HCT116 (cell line): ENCODE results near the gene KLF4.

ENCODE experiments used
- ATF3 ChIP-seq: IDR thresholded peaks from 2 replicates; pipeline ENCODE4 v1.6.1; 2012
- CTCF ChIP-seq, 3 experiments: fragments of 200-600 bp in 1 of 3; sonication (generic) in 1 of 3; IDR thresholded peaks in 2 of 3; conservative IDR thresholded peaks in 1 of 3; 2 replicates each; pipeline ENCODE4 v1.5.1; 2012 to 2017; ENCODE audit warnings: low read depth in 2 of 3, low read length in 2 of 3, antibody characterized with exemption in 1 of 3, borderline replicate concordance in 1 of 3, control low read depth in 1 of 3, mild to moderate bottlenecking in 1 of 3, mixed read lengths in 1 of 3, mixed run types in 1 of 3, moderate library complexity in 1 of 3; ENCODE audit not compliant: insufficient read depth in 1 of 3

DNA sequence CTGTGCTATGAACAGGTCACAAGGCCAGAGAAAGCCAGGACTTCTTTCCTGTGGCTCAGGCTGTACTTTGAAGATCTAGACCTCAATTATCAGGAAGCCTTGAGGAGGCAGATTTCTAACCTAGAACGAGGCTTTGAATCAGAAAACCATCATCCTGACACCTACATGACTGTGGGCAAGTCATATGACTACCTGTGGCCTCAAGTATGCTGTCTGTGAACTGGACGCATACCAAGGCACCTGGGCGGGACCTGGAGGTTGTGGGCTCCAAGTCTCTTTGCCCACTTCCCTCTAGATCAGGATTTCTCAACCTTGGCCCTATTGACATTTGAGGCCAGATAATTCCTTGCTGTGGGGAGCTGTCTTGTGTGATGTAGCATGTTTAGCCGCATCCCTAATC is 42.5 kb downstream of the KLF4 start:
- TF ChIP-seq CTCF (IDR thresholded peaks at IDR 0.05 in 2 of 3, conservative IDR thresholded peaks at IDR 0.05 in 1 of 3; ENCODE audit: borderline replicate concordance in 1 of 3, insufficient read depth in 1 of 3, low read depth in 2 of 3, low read length in 2 of 3) (no peak), ATF3 (no peak)
